SJCRH30 (cell line): ENCODE results near the gene UBE4B. TPM values are rescaled to one million over a fixed set of nuclear protein-coding genes. Genes with fewer than 3 reads are reported as not detected.
A peak's percentile ranks its signal among the peaks of the same experiment; 100 is the strongest.
"Not testable (repeated sequence)": the region's sequence is repeated elsewhere in the genome, so short reads cannot be mapped to it uniquely, and the experiment has no call there.

Experiments used
- DNase-seq, 2 experiments: peaks; one replicate each; pipeline ENCODE4 v3.0.0-alpha.2; 2015 to 2020
- H3K27ac ChIP-seq: fragments of 250-450 bp; sonication (Bioruptor Pico); 2 replicates; pipeline ENCODE4 v1.5.1; 2020; ENCODE audit warnings: mild to moderate bottlenecking, moderate library complexity
- H3K27me3 ChIP-seq: fragments of 250-450 bp; sonication (Bioruptor Pico); 2 replicates; pipeline ENCODE4 v1.5.1; 2020; ENCODE audit warnings: mild to moderate bottlenecking, moderate library complexity
- H3K36me3 ChIP-seq: fragments of 250-450 bp; sonication (Bioruptor Pico); 2 replicates; pipeline ENCODE4 v1.5.1; 2020; ENCODE audit warnings: mild to moderate bottlenecking, moderate library complexity
- H3K4me1 ChIP-seq: fragments of 250-450 bp; sonication (Bioruptor Pico); 2 replicates; pipeline ENCODE4 v1.5.1; 2020; ENCODE audit warnings: mild to moderate bottlenecking, moderate library complexity
- H3K4me3 ChIP-seq: fragments of 250-450 bp; sonication (Bioruptor Pico); 2 replicates; pipeline ENCODE4 v1.5.1; 2020; ENCODE audit warnings: mild to moderate bottlenecking, moderate library complexity
- H3K9me3 ChIP-seq: fragments of 250-450 bp; sonication (Bioruptor Pico); replicated peaks from 2 replicates; pipeline ENCODE4 v1.5.1; 2020; ENCODE audit warnings: mild to moderate bottlenecking, moderate library complexity
- total RNA-seq: library from RNA; depleted of rRNA; stranded (reverse); fragments of >200 nt; shearing (Covaris generic); gene quantifications from 2 replicates; pipeline ENCODE4 v1.2.3, GENCODE V29; 2014

The UBE4B gene
- total RNA-seq, 1 experiment from 2014 or later = 48.1 TPM

- DNase-seq, H3K4me3 ChIP-seq, H3K36me3 ChIP-seq, H3K9me3 ChIP-seq, H3K27ac ChIP-seq, H3K27me3 ChIP-seq: not testable (repeated sequence)
- H3K4me1 ChIP-seq = peaks cover 16% of the 10 kb centered on the region
Measured at GRCh38 chr1:10073371-10073770, 40.6 kb downstream of the UBE4B start.

- peak overlapping the region; percentile 75 for H3K27ac ChIP-seq
- H3K9me3 ChIP-seq = no peaks in the 10 kb centered on the region
- H3K4me1 ChIP-seq = peaks cover 16% of the 10 kb centered on the region
- H3K4me3 ChIP-seq = no peak overlapping the region
- DNase-seq = peak; percentile 75 to 77
- no peaks in the 10 kb centered on the region for H3K27me3 ChIP-seq
- H3K36me3 ChIP-seq = peaks cover 6% of the 10 kb centered on the region; the same call in 1 of the 2 replicates
Measured at GRCh38 chr1:10074059-10074851, 41.5 kb downstream of the UBE4B start.

GRCh38 chr1:10074852-10075730 lies 42.3 kb downstream of the UBE4B start:
- H3K27ac ChIP-seq = peak overlapping the region; percentile 75
- DNase-seq = peak in 1 of 2 experiments; percentile 39
- H3K4me1 ChIP-seq = peaks cover 16% of the 10 kb centered on the region
- peaks cover 6% of the 10 kb centered on the region; the same call in 1 of the 2 replicates for H3K36me3 ChIP-seq
- H3K9me3 ChIP-seq = no peaks in the 10 kb centered on the region
- H3K4me3 ChIP-seq = no peak overlapping the region
- H3K27me3 ChIP-seq = no peaks in the 10 kb centered on the region

DNA sequence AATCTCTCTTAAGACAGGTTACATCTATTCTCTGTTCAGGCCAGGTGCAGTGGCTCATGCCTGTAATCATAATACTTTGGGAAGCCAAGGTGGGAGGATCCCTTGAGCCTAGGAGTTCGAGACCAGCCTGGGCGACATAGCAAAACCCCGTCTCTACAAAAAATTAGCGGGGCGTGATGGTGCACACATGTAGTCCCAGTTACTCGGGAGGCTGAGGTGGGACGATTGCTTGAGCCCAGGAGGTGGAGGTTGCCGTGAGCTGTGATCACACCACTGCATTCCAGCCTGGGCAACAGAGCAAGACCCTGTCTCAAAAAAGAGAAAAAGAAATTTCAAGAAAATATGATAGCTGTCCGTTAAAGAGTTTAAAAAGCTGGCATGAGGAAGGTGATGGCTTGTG lies 43.0 kb downstream of the UBE4B start:
- DNase-seq = no peak
- Histone ChIP-seq H3K4me3 (no peak overlapping the region), H3K27me3 (no peaks in the 10 kb centered on the region), H3K36me3 (peaks cover 10% of the 10 kb centered on the region; the same call in 1 of the 2 replicates), H3K9me3 (no peaks in the 10 kb centered on the region), H3K27ac (no peak overlapping the region), H3K4me1 (peaks cover 16% of the 10 kb centered on the region)

DNA sequence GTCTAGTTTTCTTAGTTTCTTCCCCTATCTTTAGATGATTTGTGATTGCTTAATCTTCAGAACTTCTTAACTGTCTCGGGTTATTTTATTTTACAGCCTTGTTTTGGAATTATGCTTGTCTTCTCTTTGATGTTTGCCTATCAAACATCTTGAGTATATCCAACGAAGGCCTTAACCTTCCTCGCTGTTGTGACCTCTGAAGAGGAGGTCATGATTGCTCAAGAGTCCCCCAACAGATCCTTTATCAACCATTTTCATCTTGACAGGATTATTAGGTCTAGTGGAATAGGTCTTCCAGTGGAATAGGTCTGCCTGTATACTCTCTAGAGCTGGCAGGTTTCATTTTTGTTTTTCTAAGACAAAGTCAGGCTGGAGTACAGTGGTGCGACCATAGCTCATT lies 45.7 kb downstream of the UBE4B start:
- no peak for DNase-seq

GRCh38 chr1:10080523-10080922 lies 47.8 kb downstream of the UBE4B start:
- H3K36me3 ChIP-seq = 0 out of 2 replicates have a peak, but pooled peaks cover 7% of the 10 kb centered on the region
- no peak overlapping the region for H3K27ac ChIP-seq
- DNase-seq = no peak
- no peaks in the 10 kb centered on the region for H3K27me3 ChIP-seq
- no peaks in the 10 kb centered on the region for H3K9me3 ChIP-seq
- no peak overlapping the region for H3K4me3 ChIP-seq
- peaks cover 9% of the 10 kb centered on the region; the same call in 1 of the 2 replicates for H3K4me1 ChIP-seq

More for the DNA sequence above, 45.7 kb downstream of the UBE4B start:
- Histone ChIP-seq H3K27ac (no peak overlapping the region), H3K4me1 (peaks cover 22% of the 10 kb centered on the region), H3K9me3 (no peaks in the 10 kb centered on the region), H3K4me3 (no peak overlapping the region), H3K27me3 (no peaks in the 10 kb centered on the region), H3K36me3 (0 out of 2 replicates have a peak, but pooled peaks cover 7% of the 10 kb centered on the region)

DNA sequence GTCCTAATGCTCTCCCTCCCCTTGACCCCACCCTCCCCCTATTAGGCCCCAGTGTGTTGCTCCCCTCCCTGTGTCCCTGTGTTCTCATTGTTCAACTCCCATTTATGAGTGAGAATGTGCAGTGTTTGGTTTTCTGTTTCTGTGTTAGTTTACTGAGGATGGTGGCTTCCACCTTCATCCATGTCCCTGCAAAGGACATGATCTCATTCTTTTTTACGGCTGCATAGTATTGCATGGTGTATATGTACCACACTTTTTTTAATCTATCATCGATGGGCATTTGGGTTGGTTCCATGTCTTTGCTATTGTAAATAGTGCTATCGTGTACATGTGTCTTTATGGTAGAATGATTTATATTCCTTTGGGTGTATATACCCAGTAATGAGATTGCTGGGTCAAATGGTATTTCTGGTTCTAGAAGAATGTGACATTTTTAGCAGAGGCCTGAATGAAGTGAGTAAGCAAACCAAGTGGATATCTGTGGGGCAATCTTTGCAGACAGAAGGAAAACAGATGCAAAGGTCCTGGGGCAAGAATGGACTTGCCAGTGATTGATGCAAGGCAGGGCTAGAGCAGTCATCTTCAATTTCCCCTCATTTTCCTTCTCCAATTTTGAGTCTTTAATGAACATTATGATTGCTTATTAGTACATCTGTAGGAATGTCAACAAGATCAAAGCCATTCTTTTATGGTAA lies 50.2 kb downstream of the UBE4B start:
- Histone ChIP-seq H3K27me3 (no peaks in the 10 kb centered on the region), H3K4me1 (peaks cover 6% of the 10 kb centered on the region; the same call in 1 of the 2 replicates), H3K27ac (no peak overlapping the region), H3K4me3 (no peak overlapping the region), H3K36me3 (0 out of 2 replicates have a peak, but pooled peaks cover 7% of the 10 kb centered on the region), H3K9me3 (no peaks in the 10 kb centered on the region)
- no peak for DNase-seq

DNA sequence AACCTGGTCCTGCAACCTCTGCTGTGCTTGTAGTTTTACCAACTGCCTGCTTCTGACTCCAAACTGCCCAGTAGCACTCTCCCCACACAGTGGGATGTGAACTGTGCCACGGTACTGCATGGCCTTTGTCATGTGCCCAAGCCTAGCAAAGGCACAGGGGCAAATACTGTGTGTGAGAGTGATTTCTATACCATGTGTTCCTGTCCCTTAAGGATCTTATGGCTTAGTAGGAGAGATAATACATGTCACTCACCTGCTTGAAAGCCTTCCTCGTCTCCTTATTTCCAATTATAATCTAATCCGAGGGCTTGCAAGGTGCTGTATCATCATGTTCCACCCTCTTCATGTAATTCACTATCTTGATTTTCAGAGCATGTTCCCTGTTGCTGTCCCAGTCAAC lies 51.3 kb downstream of the UBE4B start:
- Histone ChIP-seq H3K4me3 (no peak overlapping the region), H3K4me1 (peaks cover 6% of the 10 kb centered on the region; the same call in 1 of the 2 replicates), H3K27me3 (no peaks in the 10 kb centered on the region), H3K27ac (no peak overlapping the region), H3K36me3 (0 out of 2 replicates have a peak, but pooled peaks cover 5% of the 10 kb centered on the region), H3K9me3 (no peaks in the 10 kb centered on the region)
- no peak for DNase-seq

DNA sequence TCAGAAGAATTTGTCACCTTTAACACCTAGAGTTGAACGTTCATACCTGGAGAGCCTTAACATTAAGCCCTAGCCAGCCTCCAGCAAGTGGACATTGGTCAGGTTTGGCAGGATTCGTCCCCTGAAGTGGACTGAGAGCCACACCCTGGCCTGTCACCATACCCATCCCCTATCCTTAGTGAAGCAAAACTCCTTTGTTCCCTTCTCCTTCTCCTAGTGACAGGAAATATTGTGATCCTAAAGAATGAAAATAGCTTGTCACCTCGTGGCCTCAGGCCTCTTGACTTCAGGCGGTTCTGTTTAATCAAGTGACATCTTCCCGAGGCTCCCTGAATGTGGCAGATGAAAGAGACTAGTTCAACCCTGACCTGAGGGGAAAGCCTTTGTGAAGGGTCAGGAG lies 52.3 kb downstream of the UBE4B start:
- Histone ChIP-seq H3K4me3 (no peak overlapping the region), H3K27me3 (no peaks in the 10 kb centered on the region), H3K36me3 (0 out of 2 replicates have a peak, but pooled peaks cover 4% of the 10 kb centered on the region), H3K4me1 (peaks cover 6% of the 10 kb centered on the region; the same call in 1 of the 2 replicates), H3K27ac (no peak overlapping the region), H3K9me3 (no peaks in the 10 kb centered on the region)
- no peak for DNase-seq

DNA sequence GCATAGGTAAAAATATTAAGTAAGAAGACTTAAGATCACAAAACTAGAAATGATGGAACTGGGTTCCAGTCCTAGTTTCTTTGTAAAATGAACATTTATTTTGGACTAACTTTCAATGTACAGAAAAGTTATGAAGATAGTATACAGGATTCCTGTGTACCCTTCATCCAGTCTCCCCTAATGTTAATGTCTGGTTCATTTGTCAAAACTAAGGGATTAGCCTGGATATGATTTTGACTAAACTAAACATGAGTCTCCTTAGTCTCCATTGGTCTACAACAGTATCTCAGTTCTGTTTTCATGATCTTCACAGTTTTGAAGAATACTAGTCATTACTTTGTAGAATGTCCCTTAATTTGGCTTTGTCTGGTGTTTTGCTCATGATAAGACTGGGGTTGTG lies 54.5 kb downstream of the UBE4B start:
- Histone ChIP-seq H3K9me3 (no peaks in the 10 kb centered on the region), H3K27me3 (no peaks in the 10 kb centered on the region), H3K4me3 (no peak overlapping the region), H3K27ac (no peak overlapping the region), H3K36me3 (no peaks in the 10 kb centered on the region), H3K4me1 (peaks cover 6% of the 10 kb centered on the region; the same call in 1 of the 2 replicates)
- DNase-seq = no peak

DNA sequence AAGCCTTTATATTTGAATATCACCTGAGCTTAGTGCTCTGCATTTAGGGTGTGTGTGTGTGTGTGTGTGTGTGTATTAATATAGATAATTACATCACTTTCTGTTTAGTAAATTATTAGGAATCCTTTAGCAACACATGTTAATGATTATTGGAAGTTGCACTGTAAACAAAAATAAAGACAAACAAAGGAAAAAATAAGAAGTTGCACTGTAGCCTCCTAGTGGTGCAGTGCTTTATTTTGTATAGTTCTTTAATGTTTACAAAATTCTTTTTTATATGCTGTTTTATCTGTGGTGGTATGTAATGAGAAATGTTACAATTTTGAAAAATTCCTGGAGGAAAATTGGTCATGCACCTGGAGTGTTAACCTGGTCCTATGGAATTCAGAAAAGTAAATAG lies 69.2 kb downstream of the UBE4B start:
- Histone ChIP-seq H3K27ac (no peak overlapping the region), H3K36me3 (peaks cover 48% of the 10 kb centered on the region), H3K4me3 (no peak overlapping the region), H3K27me3 (no peaks in the 10 kb centered on the region), H3K4me1 (no peaks in the 10 kb centered on the region), H3K9me3 (no peaks in the 10 kb centered on the region)
- no peak for DNase-seq

- H3K36me3 ChIP-seq = peaks cover 42% of the 10 kb centered on the region
- 0 out of 2 replicates have a peak, but pooled peaks cover under 1% of the 10 kb centered on the region for H3K4me1 ChIP-seq
- no peak overlapping the region for H3K4me3 ChIP-seq
- no peaks in the 10 kb centered on the region for H3K9me3 ChIP-seq
- DNase-seq = no peak
- no peaks in the 10 kb centered on the region for H3K27me3 ChIP-seq
- no peak overlapping the region for H3K27ac ChIP-seq
Measured at GRCh38 chr1:10103193-10103592, 70.4 kb downstream of the UBE4B start.

- no peak overlapping the region for H3K27ac ChIP-seq
- no peaks in the 10 kb centered on the region for H3K27me3 ChIP-seq
- 0 out of 2 replicates have a peak, but pooled peaks cover 3% of the 10 kb centered on the region for H3K4me1 ChIP-seq
- H3K9me3 ChIP-seq = no peaks in the 10 kb centered on the region
- H3K36me3 ChIP-seq = peaks cover 37% of the 10 kb centered on the region
- no peak overlapping the region for H3K4me3 ChIP-seq
- DNase-seq = no peak
Measured at GRCh38 chr1:10104834-10105233, 72.1 kb downstream of the UBE4B start.

- no peak overlapping the region for H3K27ac ChIP-seq
- H3K9me3 ChIP-seq = no peaks in the 10 kb centered on the region
- 0 out of 2 replicates have a peak, but pooled peaks cover 3% of the 10 kb centered on the region for H3K4me1 ChIP-seq
- H3K36me3 ChIP-seq = peaks cover 37% of the 10 kb centered on the region
- no peaks in the 10 kb centered on the region for H3K27me3 ChIP-seq
- no peak for DNase-seq
- no peak overlapping the region for H3K4me3 ChIP-seq
Measured at GRCh38 chr1:10105484-10105883, 72.7 kb downstream of the UBE4B start.
